Activated CD4-positive, alpha-beta T cell treated with anti-CD3 and anti-CD28 coated beads for 48 hours (primary cell): ENCODE results near the gene RERE.

ENCODE experiments used
- DNase-seq: peaks from one replicate; pipeline ENCODE4 v3.0.0-alpha.2; 2020

Gene RERE

DNA sequence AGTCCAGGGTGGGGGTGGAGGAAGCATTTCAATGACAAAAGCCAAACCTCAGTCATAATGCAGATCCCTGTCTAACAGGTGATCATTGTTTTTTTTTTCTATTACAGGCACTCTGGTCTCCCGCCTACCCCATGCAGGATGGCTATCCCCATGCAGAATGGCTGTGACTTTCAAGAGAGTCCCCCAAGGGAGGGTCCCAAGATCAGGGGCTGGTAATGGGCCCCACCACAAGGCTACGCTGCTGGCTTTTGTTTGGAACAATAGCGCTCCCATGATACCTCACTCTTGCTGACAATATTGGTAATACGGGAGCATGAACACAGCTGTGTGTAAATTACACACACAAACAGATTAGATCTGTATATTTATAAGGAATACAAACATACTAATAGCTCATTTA lies 380.1 kb downstream of the RERE start:
- no peak for DNase-seq

GRCh38 chr1:8435569-8436071 lies 381.8 kb downstream of the RERE start:
- no peak for DNase-seq

DNA sequence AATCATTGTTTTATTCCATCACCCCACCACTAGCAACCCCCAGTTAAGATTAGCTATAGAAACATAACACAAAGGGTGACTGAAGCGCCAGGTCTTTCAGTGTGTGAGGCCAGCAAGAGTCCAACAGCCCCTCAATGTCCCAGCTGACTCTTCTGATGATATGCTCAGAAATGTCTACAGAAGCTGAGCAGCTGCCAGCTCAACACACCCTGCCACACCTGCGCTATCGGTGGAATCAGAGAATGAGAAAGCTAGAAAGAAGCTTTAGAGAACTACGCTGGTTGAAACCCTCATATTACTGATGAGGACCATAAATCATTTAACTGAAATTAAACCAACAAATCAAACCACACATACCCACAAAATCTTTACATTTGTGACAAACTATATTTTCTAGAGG lies 383.3 kb downstream of the RERE start:
- no peak for DNase-seq

- DNase-seq = no peak
Measured at GRCh38 chr1:8431784-8432183, 385.7 kb downstream of the RERE start.

DNA sequence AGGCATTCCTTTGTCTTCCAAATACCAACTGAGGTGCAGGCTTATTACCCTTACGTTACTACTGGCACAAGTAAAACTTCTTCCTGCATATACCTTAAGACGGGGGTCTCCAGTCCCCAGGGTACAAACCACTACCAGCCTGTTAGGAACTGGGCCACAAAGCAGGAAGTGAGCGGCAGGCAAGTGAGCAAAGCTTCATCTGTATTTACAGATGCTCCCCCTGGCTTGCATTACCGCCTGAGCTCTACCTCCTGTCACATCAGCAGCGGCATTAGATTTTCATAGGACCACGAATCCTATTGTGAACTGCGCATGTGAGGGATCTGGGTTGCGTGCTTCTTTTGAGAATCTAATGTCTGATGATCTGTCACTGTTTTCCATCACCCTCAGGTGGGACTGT lies 386.4 kb downstream of the RERE start:
- peak; percentile 39 for DNase-seq

GRCh38 chr1:8430476-8430875 lies 387.0 kb downstream of the RERE start:
- DNase-seq = no peak

DNA sequence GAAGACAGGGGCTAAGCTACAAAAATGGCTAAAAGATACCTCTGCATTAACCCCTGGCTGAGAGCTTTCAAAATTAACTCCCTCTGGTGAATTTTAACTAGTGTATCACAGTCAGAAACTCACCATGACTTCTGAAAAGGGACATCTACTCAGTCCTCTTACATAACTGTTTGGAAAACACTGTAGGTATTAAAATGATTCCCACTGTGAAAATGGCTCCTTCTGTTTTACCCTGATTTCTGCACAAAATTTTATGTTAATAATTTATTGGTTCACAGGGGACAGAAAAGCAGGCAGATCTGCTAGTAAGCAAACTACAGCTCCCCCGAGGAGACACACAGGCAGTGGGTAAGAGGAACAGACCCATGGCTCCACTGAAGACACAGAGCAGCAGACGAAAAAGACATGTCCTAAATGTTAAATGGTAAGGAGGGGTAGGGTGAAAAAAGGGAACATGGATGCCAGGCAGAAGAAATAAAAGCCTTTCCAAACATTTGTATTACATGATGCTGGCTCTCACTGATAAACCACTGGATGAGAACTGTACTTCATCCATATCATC lies 387.8 kb downstream of the RERE start:
- DNase-seq = no peak

DNA sequence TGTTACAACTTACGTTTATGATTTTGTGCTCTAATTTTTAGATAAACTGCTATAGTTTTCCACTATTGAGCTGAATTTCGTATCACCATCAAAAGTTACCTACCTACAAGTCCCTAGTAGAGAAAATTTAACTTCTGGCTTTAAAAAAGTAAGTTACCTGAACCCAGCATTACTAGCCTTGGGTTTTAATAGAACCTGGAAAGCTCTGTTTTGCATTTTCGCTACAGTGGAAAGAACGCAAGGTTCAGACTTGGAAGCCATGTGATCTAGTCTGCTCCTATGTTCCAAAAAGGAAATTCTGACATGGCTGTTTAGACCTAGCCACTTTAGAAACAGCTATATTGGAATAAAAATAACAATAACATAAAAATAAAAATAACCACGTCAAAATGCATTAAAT lies 389.0 kb downstream of the RERE start:
- no peak for DNase-seq

DNA sequence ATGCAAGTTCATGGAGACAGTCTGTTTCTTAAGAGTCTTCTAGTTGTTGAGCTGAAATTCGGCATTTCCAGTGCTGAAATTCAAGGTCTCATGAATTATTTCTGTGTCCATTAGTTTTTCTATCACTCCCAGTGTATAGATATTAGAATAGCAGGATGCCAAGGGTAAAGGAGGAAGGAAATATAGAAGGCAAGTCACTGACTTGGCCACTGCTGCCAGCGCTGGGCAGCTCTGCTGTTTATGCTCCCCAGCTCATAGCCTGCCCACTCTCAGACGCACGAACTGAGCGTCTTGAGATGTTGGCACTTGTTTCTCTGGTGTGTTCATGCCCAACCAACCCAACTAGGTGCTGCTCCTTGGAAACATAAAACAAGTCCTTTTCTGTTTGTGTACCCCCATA lies 389.5 kb downstream of the RERE start:
- DNase-seq = no peak

DNA sequence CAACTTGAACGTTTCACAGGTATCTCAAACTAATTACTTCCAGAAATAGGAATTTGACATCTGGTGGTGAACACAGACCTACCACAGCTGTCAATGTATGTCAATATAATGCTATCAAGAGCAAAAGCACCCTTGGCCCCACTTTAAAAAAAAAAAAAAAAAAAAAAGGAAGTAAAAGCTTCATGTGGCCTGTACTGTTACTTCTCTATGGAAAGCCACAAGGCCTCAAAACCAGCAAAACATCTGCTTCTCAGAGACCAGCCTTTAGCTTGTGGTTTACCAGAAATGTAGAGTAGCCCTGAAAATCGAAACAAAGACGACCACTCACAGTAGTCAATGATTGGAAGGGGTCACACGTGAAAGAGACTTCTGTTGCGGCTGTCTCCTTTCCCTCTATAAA lies 389.9 kb downstream of the RERE start:
- DNase-seq = no peak

DNA sequence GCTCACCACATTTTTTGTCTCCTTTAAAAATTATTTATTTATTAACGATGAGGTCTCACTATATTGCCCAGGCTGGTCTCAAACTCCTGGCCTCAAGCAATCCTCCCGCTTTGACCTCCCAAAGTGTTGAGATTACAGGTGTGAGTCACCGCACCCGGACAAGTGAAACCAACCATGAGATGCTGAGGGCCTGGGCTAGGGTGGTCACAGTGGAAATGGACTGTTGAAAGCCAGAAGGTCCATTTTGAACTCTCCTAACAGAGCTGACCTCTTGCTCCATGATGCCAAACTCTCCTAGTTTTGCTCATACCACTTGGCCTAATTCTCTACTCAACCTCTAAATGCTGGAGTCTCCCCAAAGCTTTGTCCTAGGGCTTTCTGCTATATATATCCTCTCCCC lies 390.4 kb downstream of the RERE start:
- no peak for DNase-seq

GRCh38 chr1:8425781-8426161 lies 391.7 kb downstream of the RERE start:
- no peak for DNase-seq

DNA sequence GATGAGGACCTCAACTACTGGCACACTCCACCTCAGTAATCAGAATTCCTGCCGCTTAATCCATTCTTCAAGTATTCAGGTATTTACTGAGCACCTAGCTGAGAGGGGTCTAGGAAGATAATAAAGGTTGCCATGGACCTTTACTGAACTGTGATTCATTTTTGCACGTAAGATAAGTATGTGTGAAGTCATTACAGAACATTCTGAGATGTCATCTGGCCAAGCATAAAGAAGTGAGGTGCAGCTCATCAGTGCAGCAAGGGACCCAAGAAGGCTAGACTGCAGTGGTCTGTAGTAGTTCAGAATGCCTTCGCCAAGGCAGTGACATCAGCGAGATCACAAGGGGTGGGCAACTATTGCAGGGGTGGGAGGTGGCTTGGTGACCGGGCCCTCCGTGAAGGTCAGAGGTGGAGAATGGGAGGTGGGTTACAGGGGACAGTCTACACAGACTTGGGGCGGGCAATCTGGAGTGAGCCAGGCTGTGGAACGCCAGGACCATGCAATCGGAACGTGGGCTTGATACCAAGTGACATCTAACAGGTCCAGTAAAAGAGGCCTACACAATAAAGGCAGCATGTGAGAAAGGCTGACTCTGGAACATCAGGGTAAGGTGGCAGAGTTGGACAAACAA lies 392.2 kb downstream of the RERE start:
- no peak for DNase-seq

DNA sequence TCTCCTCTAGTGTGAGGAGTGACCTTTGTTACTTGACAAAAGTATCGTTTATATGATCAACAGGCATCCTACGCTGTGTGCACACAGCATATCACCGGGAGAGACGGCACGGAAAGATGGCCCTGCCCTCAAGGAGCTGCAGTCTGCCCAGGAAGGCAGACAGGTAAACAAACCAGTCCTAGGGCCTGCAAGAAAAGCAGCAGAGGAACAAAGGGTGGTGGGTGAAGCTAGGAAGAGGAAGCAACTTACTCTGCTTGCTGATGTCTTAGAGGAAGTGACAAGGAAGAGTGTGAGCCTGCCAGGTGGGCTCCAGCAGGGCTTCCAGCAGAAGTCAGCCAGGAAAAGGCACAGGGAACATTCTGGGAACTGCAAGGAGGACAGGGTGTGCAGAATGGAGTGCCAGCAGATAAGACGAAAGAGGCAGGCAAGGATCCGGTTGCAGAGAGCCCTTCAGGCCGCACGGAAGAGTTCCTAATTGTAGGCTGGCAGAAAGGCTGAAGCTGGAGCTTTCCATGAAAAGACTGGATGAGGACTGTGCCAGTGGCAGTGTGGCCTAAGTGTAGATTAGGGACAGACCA lies 392.8 kb downstream of the RERE start:
- peak; percentile 64 for DNase-seq

DNA sequence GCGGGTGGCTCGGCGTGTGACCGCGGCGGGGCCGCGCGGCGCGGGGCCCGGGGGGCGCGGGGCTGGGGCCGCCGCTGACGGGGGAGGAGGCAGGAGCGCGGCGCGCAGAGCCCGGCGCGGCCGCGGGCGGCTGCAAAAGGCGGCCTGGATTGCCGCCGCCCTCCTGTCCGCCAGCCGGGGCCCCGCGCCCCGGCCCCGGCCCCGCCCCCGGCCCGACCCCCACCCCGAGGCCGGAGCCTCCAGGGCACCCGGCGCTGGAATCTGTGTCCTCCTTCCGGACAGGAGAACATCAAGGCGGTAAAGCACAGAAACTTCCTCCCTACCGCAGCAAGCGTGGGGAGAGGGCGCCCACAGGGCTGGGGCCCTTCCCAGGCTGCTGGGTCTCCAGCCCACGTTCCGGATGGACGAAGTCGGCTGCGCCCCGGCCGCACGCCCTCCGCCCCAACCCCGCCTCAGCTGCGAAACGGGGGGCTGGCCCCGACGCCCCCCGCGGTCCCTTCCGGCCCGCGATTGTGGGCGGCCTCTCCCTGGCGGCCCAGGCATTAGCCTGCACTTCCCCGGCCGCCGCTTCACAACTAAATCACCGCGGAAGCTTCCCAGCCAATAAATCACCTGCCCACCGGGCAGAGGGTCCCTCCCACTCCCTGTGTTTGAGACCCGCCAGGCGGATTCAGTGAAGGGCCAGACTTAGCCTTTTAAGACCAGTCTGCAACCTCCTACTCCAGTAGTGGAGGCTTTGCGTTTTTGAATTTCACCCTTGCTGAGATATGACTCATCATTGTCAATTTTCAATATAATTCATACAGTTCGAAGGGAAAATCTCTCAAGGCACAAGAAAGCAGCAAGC lies 393.5 kb downstream of the RERE start:
- peak; percentile 76 for DNase-seq

- peak; percentile 57 for DNase-seq
Measured at GRCh38 chr1:8423269-8423691, 394.2 kb downstream of the RERE start.

DNA sequence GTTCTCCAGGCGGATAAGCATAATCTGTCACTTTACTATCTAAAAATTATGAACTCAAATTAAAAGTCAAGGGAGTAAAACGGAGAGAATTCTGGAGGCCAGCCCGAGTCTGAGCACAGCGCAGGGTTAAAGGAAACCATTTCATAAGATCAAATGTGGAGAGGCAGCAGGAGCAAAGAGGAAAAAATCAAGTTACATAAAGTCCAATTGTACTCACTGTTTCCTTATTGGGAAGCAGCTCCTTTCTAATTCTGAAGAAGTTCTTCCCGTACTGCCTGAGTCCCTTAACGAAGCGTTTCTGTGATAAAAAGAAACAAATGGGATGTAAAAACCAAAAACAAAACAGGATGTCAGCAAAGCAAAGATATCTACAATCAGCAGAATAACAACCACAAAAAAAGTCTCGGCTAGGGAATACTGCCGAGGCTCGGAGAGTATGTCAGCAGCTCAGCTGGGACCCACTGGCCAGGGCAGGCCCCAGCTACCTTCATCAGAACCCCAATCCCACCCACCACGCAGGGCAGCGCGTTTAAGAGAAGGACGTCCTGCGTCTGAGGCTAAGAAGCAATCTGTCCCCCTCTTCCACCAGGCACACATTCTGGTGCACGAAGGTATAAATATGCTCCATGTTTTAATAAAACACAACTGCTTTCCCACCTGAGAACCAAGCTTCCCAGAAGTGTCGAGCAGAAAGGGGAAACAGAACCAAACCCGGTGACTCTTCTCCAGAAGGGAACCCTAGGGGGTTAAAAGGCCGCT lies 394.8 kb downstream of the RERE start:
- peak; percentile 26 for DNase-seq

DNA sequence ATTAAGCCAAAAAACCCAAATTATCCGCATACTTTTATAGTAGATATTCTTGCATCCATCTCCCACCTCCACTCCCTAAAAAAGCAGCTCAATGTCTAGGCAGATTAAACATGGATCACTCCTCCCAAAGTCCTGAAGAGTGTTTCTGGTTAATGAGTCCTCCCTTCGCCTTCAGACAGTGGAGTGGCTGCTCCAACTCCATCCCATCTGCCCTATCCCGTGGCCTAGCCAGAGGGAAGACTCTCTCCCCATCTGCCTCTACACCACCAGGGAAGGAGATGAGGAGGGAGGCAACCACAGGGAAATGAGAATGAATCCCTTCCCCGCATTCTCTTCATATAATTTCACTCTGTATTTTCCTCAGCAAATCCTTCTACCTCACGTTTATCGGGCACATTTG lies 395.7 kb downstream of the RERE start:
- no peak for DNase-seq

DNA sequence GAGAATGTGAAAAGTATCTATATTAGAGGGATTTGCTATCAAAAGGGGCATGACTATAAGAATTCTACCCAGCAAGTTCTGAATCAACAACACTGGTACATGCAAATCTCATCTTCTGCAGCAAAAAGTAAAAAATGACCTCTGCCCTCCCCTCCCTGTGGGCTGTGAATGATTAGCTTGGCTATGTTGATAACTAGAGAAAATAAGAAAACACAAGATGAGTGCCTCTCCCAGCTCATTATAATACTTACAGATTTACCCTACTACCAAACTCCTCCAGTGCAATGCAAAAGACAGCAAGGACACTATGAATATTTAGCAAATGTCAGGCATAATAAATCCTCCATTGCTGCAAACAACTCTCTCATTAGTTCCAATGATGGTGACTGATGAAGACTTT lies 397.1 kb downstream of the RERE start:
- no peak for DNase-seq

DNA sequence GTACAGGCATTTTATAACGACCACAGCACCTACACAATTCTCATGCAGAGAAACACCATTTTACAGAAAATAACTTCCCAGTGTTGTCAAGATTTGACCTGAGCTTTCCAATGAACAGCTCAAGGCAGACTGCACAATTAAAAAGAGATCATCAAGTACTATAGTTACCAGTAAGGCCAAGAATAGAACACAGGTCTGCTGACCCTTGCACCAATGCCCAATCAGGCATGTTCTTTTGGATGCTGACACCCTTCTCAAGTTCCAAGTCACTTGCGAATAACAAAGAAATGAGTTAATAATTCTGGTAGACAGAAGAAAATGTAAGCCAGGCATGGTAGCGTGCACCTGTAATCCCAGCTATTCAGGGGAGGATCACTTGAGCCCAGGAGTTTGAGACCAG lies 397.6 kb downstream of the RERE start:
- DNase-seq = no peak

- no peak for DNase-seq
Measured at GRCh38 chr1:8419172-8419571, 398.3 kb downstream of the RERE start.

DNA sequence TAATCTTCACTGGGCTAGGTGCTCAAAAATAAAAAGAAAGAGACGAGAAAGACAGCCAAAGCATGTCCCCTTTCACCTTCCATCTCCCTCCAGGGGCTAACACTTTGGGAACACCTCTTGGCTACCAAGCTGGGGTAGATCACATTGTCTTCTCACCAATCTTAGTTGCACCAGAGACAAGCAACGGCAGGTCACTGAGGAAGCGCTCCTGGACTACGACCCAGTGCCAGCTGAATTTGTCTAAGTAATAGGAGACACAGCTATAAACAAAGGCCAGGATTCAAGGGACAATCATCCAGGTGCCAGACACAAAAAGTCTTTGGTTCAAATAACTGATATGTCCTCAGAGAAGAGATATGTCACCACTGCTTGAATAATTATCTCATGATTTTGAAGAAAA lies 399.1 kb downstream of the RERE start:
- no peak for DNase-seq

DNA sequence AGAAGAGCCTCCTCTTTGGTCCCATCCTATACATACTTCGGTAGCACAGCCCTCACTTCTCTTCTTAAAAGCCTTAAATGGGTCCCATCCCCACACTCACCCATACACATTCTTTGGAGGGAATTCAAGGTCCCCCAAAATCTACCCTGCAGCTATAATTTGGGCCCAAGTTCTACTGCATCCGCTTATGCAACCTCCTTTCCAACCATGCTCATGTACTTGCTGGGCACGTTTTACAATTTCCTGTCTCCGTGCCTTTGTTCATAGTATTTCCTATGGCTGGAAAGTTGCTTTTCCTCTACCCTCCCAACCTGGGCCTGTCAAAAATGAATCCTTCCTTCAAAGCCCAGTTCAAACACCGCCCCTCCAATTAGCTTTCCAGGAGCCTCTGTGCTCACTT lies 399.8 kb downstream of the RERE start:
- DNase-seq = no peak
